Esophagus muscularis mucosa (tissue), 3 donors: ENCODE data around the gene IER5.

Experiments used
- POLR2A ChIP-seq: fragments of 450-650 bp; IDR thresholded peaks from one replicate; pipeline ENCODE4 v1.6.1; 2017; ENCODE audit warnings: antibody characterized with exemption, moderate library complexity, mild to moderate bottlenecking, low read depth
- TF ChIP-seq, protein P1 (sequence below), 3 experiments: fragments of 200-600 bp in 2 of 3; fragments of 450-650 bp in 1 of 3; sonication (generic) in 2 of 3; IDR thresholded peaks; one replicate each; pipeline ENCODE4 v1.5.1; 2017 to 2019; ENCODE audit warnings: antibody characterized with exemption in 3 of 3, mild to moderate bottlenecking in 2 of 3, moderate library complexity in 1 of 3

DNA sequence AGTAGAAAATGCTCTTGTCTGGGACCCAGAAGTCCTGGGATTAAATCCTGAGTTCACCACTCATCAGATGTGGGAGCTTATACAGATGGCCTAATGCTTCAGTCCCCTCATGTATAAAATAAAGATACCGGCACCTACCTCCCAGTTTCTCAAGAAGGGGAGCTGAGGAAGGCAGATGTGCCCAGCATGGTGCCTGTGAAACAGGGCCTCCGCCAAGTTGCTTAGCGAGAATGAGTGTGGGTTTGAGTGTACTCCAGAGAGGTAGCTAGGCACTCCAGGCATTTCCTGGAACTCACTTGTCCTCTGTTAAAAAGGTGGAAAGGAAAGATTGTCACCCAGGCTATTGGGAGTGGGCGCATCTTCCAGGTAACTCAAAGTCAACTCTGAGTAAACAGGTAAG is 37.8 kb downstream of the IER5 start:
- TF ChIP-seq, protein P1, sequence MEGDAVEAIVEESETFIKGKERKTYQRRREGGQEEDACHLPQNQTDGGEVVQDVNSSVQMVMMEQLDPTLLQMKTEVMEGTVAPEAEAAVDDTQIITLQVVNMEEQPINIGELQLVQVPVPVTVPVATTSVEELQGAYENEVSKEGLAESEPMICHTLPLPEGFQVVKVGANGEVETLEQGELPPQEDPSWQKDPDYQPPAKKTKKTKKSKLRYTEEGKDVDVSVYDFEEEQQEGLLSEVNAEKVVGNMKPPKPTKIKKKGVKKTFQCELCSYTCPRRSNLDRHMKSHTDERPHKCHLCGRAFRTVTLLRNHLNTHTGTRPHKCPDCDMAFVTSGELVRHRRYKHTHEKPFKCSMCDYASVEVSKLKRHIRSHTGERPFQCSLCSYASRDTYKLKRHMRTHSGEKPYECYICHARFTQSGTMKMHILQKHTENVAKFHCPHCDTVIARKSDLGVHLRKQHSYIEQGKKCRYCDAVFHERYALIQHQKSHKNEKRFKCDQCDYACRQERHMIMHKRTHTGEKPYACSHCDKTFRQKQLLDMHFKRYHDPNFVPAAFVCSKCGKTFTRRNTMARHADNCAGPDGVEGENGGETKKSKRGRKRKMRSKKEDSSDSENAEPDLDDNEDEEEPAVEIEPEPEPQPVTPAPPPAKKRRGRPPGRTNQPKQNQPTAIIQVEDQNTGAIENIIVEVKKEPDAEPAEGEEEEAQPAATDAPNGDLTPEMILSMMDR (IDR thresholded peaks at IDR 0.05) = no peak
- TF ChIP-seq POLR2A = no peak
